Measurements from ENCODE around the gene CCR7. TPM values are rescaled to one million over a fixed set of nuclear protein-coding genes. Genes with fewer than 3 reads are reported as not detected.

Gene CCR7
- total and polyA plus RNA-seq, 12 donors: 0.10 to 1.7 (median 0.46) TPM; not detected in 7

DNA sequence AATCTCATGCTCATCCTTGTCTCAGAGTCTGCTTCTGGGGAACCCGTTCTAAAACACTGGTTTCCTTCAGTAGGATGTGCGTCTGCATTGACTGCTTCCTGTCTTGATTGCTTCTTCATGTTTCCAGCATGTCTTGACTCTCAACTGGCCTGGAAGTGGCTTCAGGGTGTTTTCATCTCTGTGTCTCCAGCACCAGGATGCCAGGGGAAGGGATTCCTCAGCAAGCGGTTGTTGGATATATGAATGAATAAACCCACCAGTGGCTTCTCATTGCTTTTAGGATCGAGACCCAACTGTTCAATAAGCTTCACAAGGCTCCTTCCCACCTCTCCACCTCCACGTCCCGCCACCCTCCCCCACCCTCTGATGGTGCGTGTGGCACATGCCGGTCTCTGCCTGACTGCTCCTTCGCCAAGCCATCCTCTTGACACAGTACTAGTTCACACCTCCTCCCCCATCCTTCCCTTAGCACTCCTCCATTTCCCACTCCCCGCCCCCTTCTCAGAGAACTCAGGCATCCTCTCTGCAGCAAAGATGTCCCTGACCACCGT, 49.7 kb downstream of the CCR7 start:
- 69 to 77% methylated on average over 11 of the region's 11 CpGs for WGBS, 2 donors
- intact Hi-C loops (cut with DNase I): no loop called here
- H3K4me3 ChIP-seq: no peak overlapping the region
- H3K4me1 ChIP-seq: peaks cover 0 to 22% (median 8%) of the 10 kb centered on the region in 9 donors
- peak in 2 of 8 donors; percentile 8 to 12 for ATAC-seq
- H3K27me3 ChIP-seq: peaks cover 0 to 16% (median 0%) of the 10 kb centered on the region in 7 donors
- peak overlapping the region in 1 of 10 donors; percentile 26 for H3K27ac ChIP-seq
- no peak for TF ChIP-seq CTCF (IDR thresholded peaks at IDR 0.05)
- DNase-seq: no peak
- no peaks in the 10 kb centered on the region for H3K36me3 ChIP-seq
- H3K9me3 ChIP-seq: no peaks in the 10 kb centered on the region

DNA sequence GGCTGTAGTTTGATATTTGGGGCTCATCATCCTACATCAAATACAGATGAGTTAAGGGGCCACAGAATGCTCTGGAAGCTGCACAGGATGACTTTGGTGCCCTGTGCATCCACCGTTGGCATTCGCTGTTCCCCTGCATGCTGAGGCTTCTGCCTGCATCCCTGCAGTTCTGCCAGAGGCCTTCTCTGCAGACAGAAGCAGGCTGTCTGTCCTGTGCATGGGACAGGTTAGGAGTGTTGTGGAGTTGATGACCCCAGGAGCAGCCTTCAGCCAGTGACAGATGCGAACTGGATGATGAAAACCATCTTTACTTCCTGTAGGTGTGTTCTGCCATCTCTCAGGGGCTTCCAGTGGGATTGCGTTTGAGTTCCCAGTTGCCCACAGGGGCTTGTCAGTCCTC, 50.3 kb downstream of the CCR7 start:
- Histone ChIP-seq H3K9me3 (no peaks in the 10 kb centered on the region), H3K27ac (peak overlapping the region in 1 of 10 donors; percentile 26), H3K27me3 (peaks cover 0 to 16% (median 0%) of the 10 kb centered on the region in 7 donors), H3K4me1 (peaks cover 0 to 22% (median 11%) of the 10 kb centered on the region in 9 donors), H3K4me3 (no peak overlapping the region), H3K36me3 (no peaks in the 10 kb centered on the region)
- 81 to 86% methylated on average over 4 of the region's 4 CpGs for WGBS, 2 donors
- intact Hi-C loops (cut with DNase I): no loop called here
- no peak for TF ChIP-seq CTCF (IDR thresholded peaks at IDR 0.05)
- DNase-seq (no peak), ATAC-seq (no peak)

- Histone ChIP-seq H3K4me3 (no peak overlapping the region), H3K36me3 (no peaks in the 10 kb centered on the region), H3K4me1 (peaks cover 0 to 25% (median 16%) of the 10 kb centered on the region in 9 donors), H3K27me3 (peaks cover 0 to 11% (median 0%) of the 10 kb centered on the region in 7 donors), H3K9me3 (no peaks in the 10 kb centered on the region), H3K27ac (no peak overlapping the region)
- intact Hi-C loops (cut with DNase I): loop anchor here in 1 of 10 donors (1.0 kb wide), 1 partner anchor 61 kb away; no protein-coding TSS in a partner anchor
- no peak for DNase-seq
- ATAC-seq: no peak
- TF ChIP-seq CTCF (IDR thresholded peaks at IDR 0.05): no peak
- 95 to 97% methylated on average over 7 of the region's 7 CpGs for WGBS, 2 donors
These were observed 51.0 kb downstream of the CCR7 start for GRCh38 chr17:40514013-40514875.

GRCh38 chr17:40511667-40512220, 53.5 kb downstream of the CCR7 start:
- H3K4me3 ChIP-seq: no peak overlapping the region
- TF ChIP-seq CTCF (IDR thresholded peaks at IDR 0.05): no peak
- no peak for DNase-seq
- no peak overlapping the region for H3K27ac ChIP-seq
- no peak for ATAC-seq
- intact Hi-C loops (cut with DNase I): no loop called here
- H3K4me1 ChIP-seq: peaks cover 0 to 30% (median 9%) of the 10 kb centered on the region in 9 donors
- 82 to 87% methylated on average over 12 of the region's 12 CpGs for WGBS, 2 donors
- H3K36me3 ChIP-seq: no peaks in the 10 kb centered on the region
- H3K27me3 ChIP-seq: peaks cover 0 to 10% (median 0%) of the 10 kb centered on the region in 7 donors
- H3K9me3 ChIP-seq: no peaks in the 10 kb centered on the region

All from heart right ventricle (tissue), 16 donors.